Activated CD4-positive, alpha-beta T cell treated with anti-CD3 and anti-CD28 coated beads for 1 hour (primary cell): Measurements from ENCODE around the gene SRPK2.
"Not testable (repeated sequence)": the region's sequence is repeated elsewhere in the genome, so short reads cannot be mapped to it uniquely, and the experiment has no call there.

Source experiments
- DNase-seq: peaks from one replicate; pipeline ENCODE4 v3.0.0-alpha.2; 2020

SRPK2 gene

DNA sequence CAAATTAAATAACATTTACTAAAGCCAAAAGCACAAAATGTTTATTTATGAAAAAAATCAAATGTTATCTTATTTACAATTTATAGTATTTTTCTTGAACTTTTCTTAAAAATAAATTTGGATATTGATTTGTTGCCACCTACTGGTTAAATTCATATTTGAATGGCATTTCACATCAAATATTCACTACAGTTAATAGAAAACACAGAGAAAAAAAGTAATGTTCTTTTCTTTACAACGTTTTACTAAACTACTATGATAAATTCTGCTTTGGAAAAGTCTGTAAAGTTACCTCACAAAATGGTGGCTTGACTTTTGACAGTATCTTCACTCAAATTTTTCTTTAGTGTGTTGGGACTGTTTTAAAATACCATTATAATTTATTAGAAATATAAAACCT lies 52.7 kb downstream of the SRPK2 start:
- DNase-seq: no peak

GRCh38 chr7:105332661-105333060 lies 56.1 kb downstream of the SRPK2 start:
- DNase-seq: not testable (repeated sequence)

- DNase-seq: no peak
These were observed 58.2 kb downstream of the SRPK2 start for GRCh38 chr7:105330526-105330925.

DNA sequence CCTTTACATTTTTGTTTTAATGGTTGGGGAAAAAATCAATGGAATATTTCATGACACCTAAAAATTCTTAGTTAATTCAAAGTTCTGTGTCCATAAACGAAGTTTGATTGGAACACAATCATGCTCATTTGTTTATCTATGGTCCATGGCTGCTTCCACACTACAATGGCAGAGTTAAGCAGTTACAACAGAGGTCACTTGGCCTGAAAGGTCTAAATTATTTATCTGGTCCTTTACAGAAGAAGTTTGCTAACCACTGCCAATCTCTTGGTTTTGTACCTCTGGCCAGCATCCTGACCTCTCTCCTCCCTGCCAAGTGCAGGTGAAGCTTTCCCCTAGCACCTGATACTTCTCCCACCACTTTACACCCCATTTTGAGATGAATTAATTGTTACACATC lies 61.5 kb downstream of the SRPK2 start:
- DNase-seq: no peak

DNA sequence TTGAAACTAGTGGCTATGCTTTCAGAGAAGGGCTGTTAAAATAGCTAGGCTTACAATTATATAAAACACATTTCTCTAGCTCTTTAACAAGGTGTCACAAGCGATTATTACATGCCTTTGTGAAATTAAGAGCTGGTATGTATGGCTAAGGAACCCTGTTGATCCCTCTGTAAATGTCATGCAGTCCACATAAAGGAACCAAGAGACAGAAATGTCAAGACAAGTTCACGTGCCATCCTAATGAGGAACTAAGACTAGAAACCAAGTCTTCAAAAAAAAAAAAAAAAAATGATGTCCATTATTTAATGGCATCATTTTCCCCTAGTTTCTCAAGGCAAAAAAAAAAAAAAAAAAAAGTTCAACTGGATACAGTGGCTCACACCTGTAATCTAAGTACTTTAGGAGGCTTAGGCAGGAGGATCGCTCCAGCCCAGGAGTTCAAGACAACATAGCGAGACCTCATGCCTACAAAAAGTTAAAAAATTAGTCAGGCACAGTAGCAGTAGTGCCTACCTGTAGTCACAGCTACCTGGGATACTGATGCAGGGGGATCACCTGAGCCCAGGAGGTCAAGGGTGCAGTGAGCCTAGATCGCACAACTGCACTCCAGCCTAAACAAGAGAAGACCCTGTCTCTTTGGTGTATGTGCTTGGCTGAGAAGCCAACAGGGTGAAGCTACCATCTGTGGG lies 63.4 kb downstream of the SRPK2 start:
- no peak for DNase-seq

DNA sequence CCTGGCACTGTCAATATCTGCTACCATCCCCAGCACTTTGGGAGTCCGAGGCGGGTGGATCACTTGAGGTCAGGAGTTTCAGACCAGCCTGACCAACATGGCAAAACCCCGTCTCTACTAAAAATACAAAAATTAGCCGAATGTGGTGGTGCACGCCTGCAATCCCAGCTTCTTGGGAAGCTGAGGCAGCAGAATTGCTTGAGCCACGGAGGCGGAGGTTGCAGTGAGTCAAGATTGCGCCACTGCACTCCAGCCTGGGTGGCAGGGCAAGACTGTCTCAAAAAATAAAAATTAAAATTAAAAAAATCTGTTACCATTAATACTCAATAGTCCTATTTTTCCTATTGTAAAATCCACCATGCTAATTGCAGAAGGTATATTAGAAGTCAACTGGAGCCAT lies 64.1 kb downstream of the SRPK2 start:
- DNase-seq: not testable (repeated sequence)

- no peak for DNase-seq
These were observed 65.4 kb downstream of the SRPK2 start for GRCh38 chr7:105323366-105323765.

DNA sequence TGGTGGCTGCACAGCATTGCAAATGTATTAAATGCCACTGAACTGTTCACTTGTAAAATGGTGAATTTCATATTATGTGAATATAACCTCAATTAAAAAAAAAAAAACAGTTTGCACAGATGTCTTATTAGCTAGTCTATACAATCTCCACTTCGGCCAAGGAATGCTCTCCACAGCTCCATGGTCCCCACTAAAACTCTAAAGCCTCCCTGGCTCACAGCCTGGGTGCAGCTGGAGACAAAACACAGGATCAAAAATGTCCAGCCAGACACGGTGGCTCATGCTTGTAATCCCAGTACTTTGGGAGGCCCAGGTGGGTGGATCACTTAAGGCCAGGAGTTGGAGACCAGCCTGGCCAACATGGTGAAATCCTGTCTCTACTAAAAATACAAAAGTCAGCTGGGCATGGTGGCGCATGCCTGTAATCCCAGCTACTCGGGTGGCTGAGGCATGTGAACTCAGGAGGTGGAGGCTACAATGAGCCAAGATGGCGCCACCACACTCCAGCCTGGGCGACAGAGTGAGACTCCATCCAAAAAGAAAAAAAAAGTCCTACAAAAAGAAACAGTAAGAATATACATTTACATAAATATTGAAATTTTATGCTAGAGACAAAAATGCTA lies 66.0 kb downstream of the SRPK2 start:
- DNase-seq: no peak

DNA sequence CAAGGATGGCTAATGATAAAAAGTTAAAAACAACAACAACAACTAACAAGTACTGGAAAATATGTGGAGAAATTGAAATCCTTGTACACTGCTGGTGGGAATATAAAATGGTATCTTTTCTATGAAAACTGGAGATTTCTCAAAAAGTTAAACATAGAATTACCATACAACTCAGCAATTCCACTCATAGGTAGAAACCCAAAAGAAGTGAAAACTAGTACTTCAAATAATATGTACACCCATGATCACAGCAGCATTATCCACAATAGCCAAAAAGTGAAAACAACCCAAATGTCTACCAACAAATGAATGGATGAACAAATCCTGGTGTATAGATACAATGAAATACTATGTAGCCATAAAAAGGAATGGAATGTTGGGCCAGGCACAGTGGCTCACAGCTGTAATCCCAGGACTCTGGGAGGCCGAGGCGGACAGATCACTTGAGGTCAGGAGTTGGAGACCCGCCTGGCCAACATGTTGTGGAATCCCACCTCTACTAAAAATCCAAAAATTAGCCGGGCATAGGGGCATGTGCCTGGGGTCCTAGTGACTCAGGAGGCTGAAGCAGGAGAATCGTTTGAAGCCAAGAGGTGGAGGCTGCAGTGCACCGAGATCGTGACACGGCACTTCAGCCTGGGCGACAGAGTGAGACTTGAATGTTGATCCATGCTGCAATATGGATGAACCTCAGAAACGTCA lies 66.8 kb downstream of the SRPK2 start:
- DNase-seq: no peak

DNA sequence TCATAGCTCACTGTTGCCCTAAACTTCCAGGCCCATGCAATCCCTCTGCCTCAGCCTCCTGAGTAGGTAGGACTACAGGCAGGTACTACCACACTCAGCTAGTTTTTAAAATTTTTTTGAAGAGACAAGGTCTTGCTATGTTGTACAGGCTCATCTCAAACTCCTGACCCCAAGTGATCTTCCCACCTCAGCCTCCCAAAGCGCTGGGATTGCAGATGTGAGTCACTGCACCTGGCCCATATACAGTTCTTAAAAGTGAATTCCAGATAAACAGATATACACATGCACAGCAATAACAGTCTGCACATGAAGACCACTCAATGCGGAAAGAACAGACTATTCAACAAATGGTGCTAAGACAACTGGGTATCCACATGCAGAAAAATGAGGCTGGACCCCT lies 67.8 kb downstream of the SRPK2 start:
- no peak for DNase-seq

DNA sequence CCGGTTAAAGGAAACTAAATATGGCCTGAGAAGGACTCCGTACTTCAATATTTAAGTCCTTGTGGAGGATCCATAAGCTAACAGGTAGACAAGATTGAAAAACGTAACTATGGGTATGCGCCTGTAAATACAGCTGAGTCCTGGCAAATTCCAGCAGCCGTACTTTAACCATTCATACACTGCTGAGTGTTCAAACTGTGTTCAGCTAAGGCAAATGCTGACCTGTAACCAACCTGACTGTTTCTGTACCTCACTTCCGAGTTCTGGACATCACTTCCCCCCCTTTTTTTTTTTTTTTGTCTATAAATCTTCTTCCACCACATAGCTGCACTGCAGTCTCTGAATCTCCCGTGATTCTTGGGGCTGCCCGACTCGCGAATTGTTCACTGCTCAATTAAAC lies 69.1 kb downstream of the SRPK2 start:
- no peak for DNase-seq

DNA sequence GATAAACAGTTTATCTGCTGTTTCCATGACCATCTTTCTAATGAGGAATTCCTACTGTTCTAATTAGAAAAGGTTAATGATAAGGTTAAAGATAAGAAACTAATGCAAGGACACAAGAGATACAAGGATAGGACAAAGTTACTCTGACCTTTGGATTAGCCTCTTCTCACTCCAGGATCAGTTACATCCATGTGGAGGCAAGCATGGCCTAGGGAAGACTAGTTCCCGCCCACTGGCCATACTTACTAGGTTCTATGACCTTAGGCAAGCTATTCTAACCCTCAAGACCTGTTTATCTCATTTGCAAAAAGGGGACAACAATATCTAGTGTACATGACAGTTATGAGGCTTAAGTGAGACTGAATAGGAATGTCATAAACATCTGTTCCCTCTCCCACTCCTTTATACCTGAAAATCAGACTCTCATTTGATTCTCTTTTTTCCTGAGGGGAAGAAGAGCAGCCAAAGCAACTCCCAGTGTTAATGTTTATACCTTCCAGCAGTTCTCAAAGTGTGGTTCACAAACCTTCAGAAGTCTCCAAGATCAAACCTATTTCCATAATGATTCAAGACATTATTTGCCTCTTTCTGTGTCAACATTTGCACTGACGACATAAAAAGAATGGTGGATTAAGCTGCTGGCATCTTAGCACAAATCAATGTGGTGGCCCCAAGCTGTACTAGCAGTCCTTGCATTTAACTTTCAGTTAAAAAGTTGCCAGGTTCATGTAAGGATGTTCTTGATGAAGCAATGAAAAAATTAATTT lies 72.0 kb downstream of the SRPK2 start:
- no peak for DNase-seq

DNA sequence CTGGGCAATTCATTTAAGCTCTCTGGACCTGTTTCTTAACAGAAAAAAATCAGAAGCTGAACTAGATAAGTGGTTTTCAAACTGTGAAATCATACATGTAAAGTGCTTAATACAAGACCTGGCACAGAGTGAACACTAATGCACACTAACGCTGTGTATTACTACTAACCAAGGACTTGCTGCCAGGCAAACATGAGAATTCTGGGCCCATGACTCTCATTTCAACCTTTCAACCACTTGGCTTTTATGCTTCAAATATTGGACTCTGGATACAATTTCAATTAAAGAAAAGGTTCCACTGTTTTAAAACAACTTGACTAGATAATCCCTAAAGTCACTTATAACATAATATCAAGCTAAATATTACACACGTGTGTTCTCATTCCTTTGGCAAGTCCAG lies 73.4 kb downstream of the SRPK2 start:
- DNase-seq: no peak

- no peak for DNase-seq
These were observed 79.2 kb downstream of the SRPK2 start for GRCh38 chr7:105309235-105310169.

DNA sequence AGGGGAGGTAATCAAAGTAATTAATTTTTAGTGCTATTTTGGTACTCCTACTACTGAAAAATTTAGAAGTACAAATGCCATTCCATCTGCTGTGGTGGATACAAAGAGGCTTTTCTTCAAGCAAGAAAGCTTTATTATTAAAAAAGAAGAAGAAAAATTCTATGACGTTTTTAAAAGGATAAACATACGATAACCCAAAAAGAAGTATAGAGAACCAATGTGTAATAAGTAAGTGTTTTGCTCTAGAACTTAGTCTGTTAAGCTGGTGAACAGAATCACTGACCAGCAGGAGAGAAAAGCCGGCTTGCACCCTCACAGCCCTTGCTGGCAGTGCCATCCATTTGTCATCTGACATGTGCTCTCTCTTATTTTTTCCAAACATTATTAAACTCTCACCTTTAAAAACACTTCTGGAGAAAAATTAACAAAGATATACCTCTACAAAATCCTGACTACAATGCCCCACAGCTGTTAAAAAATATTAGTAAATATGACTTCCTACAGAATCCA lies 81.5 kb downstream of the SRPK2 start:
- no peak for DNase-seq

DNA sequence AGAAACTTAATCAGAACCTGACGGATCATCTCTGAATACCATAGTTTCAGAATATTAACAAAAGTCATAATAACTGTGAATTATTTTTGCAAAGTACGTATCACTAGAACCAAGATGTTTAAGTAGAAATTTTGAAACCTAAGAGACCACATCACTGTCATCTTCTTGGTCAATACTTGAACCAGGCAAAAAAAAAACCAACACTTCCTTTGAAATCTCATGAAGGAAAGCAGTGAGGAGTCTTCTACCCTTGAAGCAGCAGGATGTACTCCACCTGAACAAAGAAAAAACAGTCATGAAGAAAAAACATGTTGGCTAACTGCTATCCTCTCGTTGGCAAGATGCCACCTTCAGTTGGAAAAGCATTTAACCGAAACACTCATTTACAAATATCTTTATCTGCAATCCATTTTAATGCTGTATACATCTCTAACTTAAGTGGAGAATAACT lies 82.4 kb downstream of the SRPK2 start:
- DNase-seq: no peak

DNA sequence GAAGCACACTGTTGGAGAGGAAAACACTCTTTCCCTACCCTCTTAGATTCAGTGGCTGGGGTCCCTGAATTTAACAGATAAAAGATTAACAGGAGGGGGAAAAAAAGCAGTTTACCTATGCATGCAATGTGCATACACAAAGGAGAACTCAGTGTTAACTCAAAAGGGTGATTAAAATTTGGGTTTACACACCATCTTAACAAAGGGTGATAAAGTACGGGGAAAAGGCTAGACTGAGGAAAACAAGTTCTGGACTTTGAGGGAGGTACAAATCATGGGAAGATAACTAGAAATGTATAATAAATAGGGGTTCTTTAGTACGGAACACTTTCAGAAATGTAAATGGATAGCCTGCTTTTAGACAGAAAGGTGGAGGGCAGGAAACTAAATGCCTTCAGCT lies 83.1 kb downstream of the SRPK2 start:
- DNase-seq: no peak

- DNase-seq: no peak
These were observed 84.5 kb downstream of the SRPK2 start for GRCh38 chr7:105304040-105304895.

DNA sequence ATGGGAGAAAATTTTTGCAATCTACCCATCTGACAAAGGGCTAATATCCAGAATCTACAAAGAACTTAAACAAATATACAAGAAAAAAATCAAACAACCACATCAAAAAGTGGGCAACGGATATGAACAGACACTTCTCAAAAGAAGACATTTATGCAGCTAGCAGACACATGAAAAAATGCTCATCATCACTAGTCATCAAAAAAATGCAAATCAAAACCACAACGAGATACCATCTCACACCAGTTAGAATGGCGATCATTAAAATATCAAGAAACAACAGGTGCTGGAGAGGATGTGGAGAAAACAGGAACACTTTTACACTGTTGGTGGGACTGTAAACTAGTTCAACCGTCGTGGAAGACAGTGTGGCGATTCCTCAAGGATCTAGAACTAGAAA lies 88.1 kb downstream of the SRPK2 start:
- not testable (repeated sequence) for DNase-seq

GRCh38 chr7:105298439-105298894 lies 90.3 kb downstream of the SRPK2 start:
- no peak for DNase-seq

GRCh38 chr7:105297985-105298384 lies 90.7 kb downstream of the SRPK2 start:
- DNase-seq: no peak
